Neural progenitor cell (in vitro differentiated cells): ENCODE results near the gene C1QTNF7. TPM values are rescaled to one million over a fixed set of nuclear protein-coding genes. Genes with fewer than 3 reads are reported as not detected.

Experiments
- DNase-seq: peaks from one replicate; pipeline ENCODE4 v3.0.0-alpha.2; 2016; ENCODE audit warnings: low spot score
- H2AFZ ChIP-seq: fragments of 200-600 bp; sonication (generic); replicated peaks from 2 replicates; pipeline ENCODE4 v1.6.1; 2016; ENCODE audit warnings: antibody characterized with exemption
- H3F3A ChIP-seq: fragments of 200-600 bp; sonication (generic); 2 replicates; pipeline ENCODE4 v1.6.1; 2016; ENCODE audit warnings: antibody characterized with exemption, low read depth
- H3K27ac ChIP-seq: fragments of 200-600 bp; sonication (generic); 2 replicates; pipeline ENCODE4 v1.5.1; 2016; ENCODE audit warnings: mild to moderate bottlenecking
- H3K27me3 ChIP-seq: fragments of 200-600 bp; sonication (generic); 2 replicates; pipeline ENCODE4 v1.6.1; 2016; ENCODE audit warnings: mild to moderate bottlenecking, moderate library complexity
- H3K36me3 ChIP-seq: fragments of 200-600 bp; sonication (generic); 2 replicates; pipeline ENCODE4 v1.5.1; 2016
- H3K4me1 ChIP-seq: fragments of 200-600 bp; sonication (generic); 2 replicates; pipeline ENCODE4 v1.6.1; 2016; ENCODE audit warnings: mixed run types
- H3K4me2 ChIP-seq: fragments of 200-600 bp; sonication (generic); 2 replicates; pipeline ENCODE4 v1.6.1; 2016
- H3K4me3 ChIP-seq: fragments of 200-600 bp; sonication (generic); 2 replicates; pipeline ENCODE4 v1.5.1; 2016
- H3K79me2 ChIP-seq: fragments of 200-600 bp; sonication (generic); 2 replicates; pipeline ENCODE4 v1.6.1; 2016; ENCODE audit warnings: low read depth
- H3K9ac ChIP-seq: fragments of 200-600 bp; sonication (generic); 2 replicates; pipeline ENCODE4 v1.6.1; 2016
- H3K9me3 ChIP-seq: fragments of 200-600 bp; sonication (generic); 2 replicates; pipeline ENCODE4 v1.5.1; 2016; ENCODE audit warnings: low read depth
- H4K20me1 ChIP-seq: fragments of 200-600 bp; sonication (generic); 2 replicates; pipeline ENCODE4 v1.6.1; 2016; ENCODE audit warnings: low read depth
- H3K27ac Mint-ChIP-seq: 3 replicates; pipeline ENCODE4 v1.8.0; 2021; ENCODE audit warnings: mixed read lengths
- H3K27me3 Mint-ChIP-seq: 2 replicates; pipeline ENCODE4 v1.8.0; 2022; ENCODE audit warnings: low read depth, mild to moderate bottlenecking, inconsistent platforms, moderate library complexity, mixed read lengths; ENCODE audit not compliant: insufficient read depth
- H3K36me3 Mint-ChIP-seq: 3 replicates; pipeline ENCODE4 v1.8.0; 2021; ENCODE audit warnings: mixed read lengths
- H3K4me1 Mint-ChIP-seq: 3 replicates; pipeline ENCODE4 v1.8.0; 2021; ENCODE audit warnings: mixed read lengths
- H3K4me3 Mint-ChIP-seq: 3 replicates; pipeline ENCODE4 v1.8.0; 2021; ENCODE audit warnings: mild to moderate bottlenecking, moderate library complexity, mixed read lengths
- H3K9me3 Mint-ChIP-seq: 3 replicates; pipeline ENCODE4 v1.8.0; 2020; ENCODE audit warnings: mixed read lengths
- CTCF ChIP-seq: fragments of 200-600 bp; sonication (generic); IDR thresholded peaks from 2 replicates; pipeline ENCODE4 v1.5.1; 2017; ENCODE audit warnings: antibody characterized with exemption, mild to moderate bottlenecking
- EZH2 ChIP-seq: fragments of 200-600 bp; sonication (generic); IDR thresholded peaks from 2 replicates; pipeline ENCODE4 v1.6.1; 2017; ENCODE audit warnings: antibody characterized with exemption, mild to moderate bottlenecking, moderate library complexity
- EZH2phosphoT487 ChIP-seq: fragments of 200-600 bp; sonication (generic); IDR thresholded peaks from 2 replicates; pipeline ENCODE4 v1.6.1; 2017; ENCODE audit warnings: antibody characterized with exemption
- total RNA-seq: library from RNA; depleted of rRNA; stranded (reverse); fragments of >200 nt; gene quantifications from 2 replicates; pipeline ENCODE4 v1.2.3, GENCODE V29; 2015; ENCODE audit warnings: low replicate concordance

C1QTNF7 gene
- total RNA-seq, 1 donor from 2014 or later, result not detected

- H3K27me3 Mint-ChIP-seq, result peaks cover 3% of the 10 kb centered on the region
- no peak for DNase-seq
- Histone ChIP-seq H3K9ac (no peak overlapping the region), H3K27ac (no peak overlapping the region), H4K20me1 (no peaks in the 10 kb centered on the region), H3K27me3 (no peaks in the 10 kb centered on the region), H3K4me1 (no peaks in the 10 kb centered on the region), H3F3A (no peaks in the 10 kb centered on the region), H3K4me2 (no peak overlapping the region), H2AFZ (no peak overlapping the region), H3K79me2 (no peaks in the 10 kb centered on the region), H3K36me3 (no peaks in the 10 kb centered on the region), H3K4me3 (no peak overlapping the region), H3K9me3 (no peaks in the 10 kb centered on the region)
- no peaks in the 10 kb centered on the region for H3K9me3 Mint-ChIP-seq
- H3K36me3 Mint-ChIP-seq, result no peaks in the 10 kb centered on the region
- no peak overlapping the region for H3K27ac Mint-ChIP-seq
- H3K4me1 Mint-ChIP-seq, result peaks cover 23% of the 10 kb centered on the region
- H3K4me3 Mint-ChIP-seq, result no peak overlapping the region
- TF ChIP-seq EZH2phosphoT487 (no peak), EZH2 (no peak), CTCF (no peak)
Measured at GRCh38 chr4:15413010-15413622, 14.7 kb upstream of the C1QTNF7 start.

- H3F3A ChIP-seq, result no peaks in the 10 kb centered on the region
- Mint-ChIP-seq H3K27ac (no peak overlapping the region), H3K36me3 (no peaks in the 10 kb centered on the region), H3K4me1 (peaks cover 23% of the 10 kb centered on the region), H3K9me3 (no peaks in the 10 kb centered on the region), H3K27me3 (peaks cover 3% of the 10 kb centered on the region), H3K4me3 (no peak overlapping the region)
- no peaks in the 10 kb centered on the region for H3K79me2 ChIP-seq
- no peak overlapping the region for H3K4me2 ChIP-seq
- no peak overlapping the region for H3K9ac ChIP-seq
- TF ChIP-seq EZH2phosphoT487 (no peak), CTCF (no peak)
- H2AFZ ChIP-seq, result no peak overlapping the region
- no peak overlapping the region for H3K27ac ChIP-seq
- no peaks in the 10 kb centered on the region for H3K36me3 ChIP-seq
- no peaks in the 10 kb centered on the region for H3K27me3 ChIP-seq
- DNase-seq, result no peak
- no peaks in the 10 kb centered on the region for H3K4me1 ChIP-seq
- H3K4me3 ChIP-seq, result no peak overlapping the region
- H4K20me1 ChIP-seq, result no peaks in the 10 kb centered on the region
- no peaks in the 10 kb centered on the region for H3K9me3 ChIP-seq
Measured at GRCh38 chr4:15413623-15414019, 14.2 kb upstream of the C1QTNF7 start.

GRCh38 chr4:15414551-15415091, 13.2 kb upstream of the C1QTNF7 start:
- Mint-ChIP-seq H3K4me3 (no peak overlapping the region), H3K36me3 (no peaks in the 10 kb centered on the region)
- no peaks in the 10 kb centered on the region for H3K36me3 ChIP-seq

More at GRCh38 chr4:15414551-15415091, 13.2 kb upstream of the C1QTNF7 start:
- no peak for TF ChIP-seq EZH2
- no peak for TF ChIP-seq CTCF
- TF ChIP-seq EZH2phosphoT487, result no peak
- Mint-ChIP-seq H3K9me3 (no peaks in the 10 kb centered on the region), H3K27ac (no peak overlapping the region), H3K4me1 (peaks cover 20% of the 10 kb centered on the region), H3K27me3 (no peaks in the 10 kb centered on the region)
- no peaks in the 10 kb centered on the region for H4K20me1 ChIP-seq
- H3K27me3 ChIP-seq, result no peaks in the 10 kb centered on the region
- no peaks in the 10 kb centered on the region for H3K4me1 ChIP-seq
- no peak overlapping the region for H3K4me3 ChIP-seq
- no peak for DNase-seq
- H2AFZ ChIP-seq, result no peak overlapping the region
- H3K9ac ChIP-seq, result no peak overlapping the region
- no peaks in the 10 kb centered on the region for H3K9me3 ChIP-seq
- H3K79me2 ChIP-seq, result no peaks in the 10 kb centered on the region
- H3K4me2 ChIP-seq, result no peak overlapping the region
- H3K27ac ChIP-seq, result no peak overlapping the region
- H3F3A ChIP-seq, result no peaks in the 10 kb centered on the region
